Measurements from ENCODE around the gene COL15A1.

The COL15A1 gene

DNA sequence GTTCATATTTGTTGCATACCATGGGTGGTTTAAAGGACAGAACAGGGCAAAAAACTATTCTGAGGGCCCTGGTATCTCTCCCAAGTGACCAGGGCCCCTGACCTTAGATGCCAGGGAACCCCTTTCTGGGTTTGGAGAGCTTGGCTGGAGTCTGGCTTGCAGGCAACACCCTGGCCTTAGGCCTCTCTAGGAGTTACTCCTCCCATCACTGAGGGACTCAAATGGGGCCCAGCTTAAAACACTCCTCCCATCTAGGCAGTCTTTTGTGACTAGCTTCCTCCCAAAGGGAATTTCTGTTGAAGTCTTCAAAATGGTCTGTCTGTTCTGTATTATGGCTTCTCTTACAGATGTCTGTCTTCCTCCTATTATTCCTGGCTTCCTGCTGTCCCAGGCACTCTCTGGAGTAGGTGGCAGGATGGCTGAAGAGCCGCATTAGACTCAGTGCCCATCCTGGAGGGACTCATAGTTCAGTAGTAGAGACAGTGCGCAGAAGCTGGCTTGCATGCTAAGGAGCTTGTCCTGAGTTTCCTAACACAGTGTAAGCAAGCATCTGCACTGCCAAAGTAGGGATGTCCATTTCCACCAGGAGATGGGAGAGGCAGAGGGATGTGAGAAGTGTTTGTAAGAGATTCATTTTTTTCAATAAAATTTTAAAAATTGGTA, 10.0 kb downstream of the COL15A1 start:
- Histone ChIP-seq H3K4me3 (ENCODE audit: low read depth, low read length) (no peak overlapping the region), H3K27me3 (ENCODE audit: control insufficient read depth, insufficient read depth, low read length) (no peaks in the 10 kb centered on the region), H3K9ac (ENCODE audit: low read depth, low read length) (no peak overlapping the region), H3K4me1 (ENCODE audit: control insufficient read depth, insufficient read depth, low read length) (no peaks in the 10 kb centered on the region), H3K36me3 (ENCODE audit: control insufficient read depth, insufficient read depth, low read length) (no peaks in the 10 kb centered on the region), H3K9me3 (ENCODE audit: control insufficient read depth, insufficient read depth, low read length) (no peaks in the 10 kb centered on the region)

DNA sequence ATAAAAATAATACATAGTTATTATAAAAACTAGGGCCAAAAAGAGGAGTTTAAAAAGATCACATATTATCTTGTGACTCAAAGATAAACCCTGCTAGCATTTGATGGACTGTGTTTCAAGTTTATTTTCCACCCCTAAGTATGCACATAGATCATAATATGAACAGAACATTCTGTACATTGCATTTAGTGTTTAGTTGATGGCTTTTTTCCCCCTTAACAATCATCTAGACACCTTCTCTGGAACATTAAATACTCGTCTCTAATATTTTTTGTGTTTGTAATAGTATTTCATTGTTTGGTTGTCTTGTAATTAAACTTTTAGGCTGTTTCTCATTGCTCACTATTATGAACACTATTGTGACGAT, 10.5 kb downstream of the COL15A1 start:
- H3K4me3 ChIP-seq (ENCODE audit: low read depth, low read length), result no peak overlapping the region
- H3K9me3 ChIP-seq (ENCODE audit: control insufficient read depth, insufficient read depth, low read length), result no peaks in the 10 kb centered on the region
- H3K27me3 ChIP-seq (ENCODE audit: control insufficient read depth, insufficient read depth, low read length), result no peaks in the 10 kb centered on the region
- H3K36me3 ChIP-seq (ENCODE audit: control insufficient read depth, insufficient read depth, low read length), result no peaks in the 10 kb centered on the region
- no peaks in the 10 kb centered on the region for H3K4me1 ChIP-seq (ENCODE audit: control insufficient read depth, insufficient read depth, low read length)
- no peak overlapping the region for H3K9ac ChIP-seq (ENCODE audit: low read depth, low read length)

DNA sequence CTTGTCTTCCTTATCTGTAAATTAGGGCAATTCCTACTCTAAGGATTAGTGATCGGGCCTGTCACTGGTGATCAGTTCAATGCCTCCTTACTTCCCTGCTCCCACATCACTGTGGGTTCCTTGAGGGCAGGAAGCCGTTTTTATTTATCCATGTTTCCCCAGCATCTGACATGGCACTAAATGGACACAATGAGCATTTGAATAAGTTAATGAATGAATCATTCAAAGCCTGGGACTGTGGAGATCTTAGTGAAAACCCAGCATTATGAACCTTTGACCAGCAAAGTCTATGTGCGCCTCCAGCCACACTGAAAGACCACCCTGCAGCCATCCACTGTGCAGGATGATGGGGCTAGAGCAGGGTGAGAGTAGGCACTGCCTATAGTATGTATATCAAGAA, 11.6 kb downstream of the COL15A1 start:
- Histone ChIP-seq H3K4me3 (ENCODE audit: low read depth, low read length) (no peak overlapping the region), H3K4me1 (ENCODE audit: control insufficient read depth, insufficient read depth, low read length) (no peaks in the 10 kb centered on the region), H3K9me3 (ENCODE audit: control insufficient read depth, insufficient read depth, low read length) (no peaks in the 10 kb centered on the region), H3K9ac (ENCODE audit: low read depth, low read length) (no peak overlapping the region), H3K36me3 (ENCODE audit: control insufficient read depth, insufficient read depth, low read length) (no peaks in the 10 kb centered on the region), H3K27me3 (ENCODE audit: control insufficient read depth, insufficient read depth, low read length) (no peaks in the 10 kb centered on the region)

DNA sequence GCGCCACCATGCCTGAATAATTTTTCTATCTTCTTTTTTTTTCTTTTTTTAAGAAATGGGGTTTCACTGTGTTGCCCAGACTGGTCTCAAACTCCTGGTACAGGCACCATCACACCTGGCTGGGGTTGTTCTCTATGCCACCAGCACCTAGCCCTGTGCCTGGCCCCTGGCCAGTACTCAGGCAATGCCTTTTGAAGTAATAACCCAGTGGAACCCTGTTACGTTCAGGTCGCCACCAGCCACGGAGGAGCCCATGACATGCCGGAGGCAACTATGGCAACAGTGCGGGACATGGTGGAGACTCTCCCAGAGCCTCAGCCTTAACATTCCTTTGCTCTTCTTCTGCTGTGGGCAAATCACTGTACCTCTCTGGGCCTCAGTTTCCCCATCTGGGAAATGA, 14.1 kb downstream of the COL15A1 start:
- H3K9ac ChIP-seq (ENCODE audit: low read depth, low read length), result no peak overlapping the region
- no peak overlapping the region for H3K4me3 ChIP-seq (ENCODE audit: low read depth, low read length)
- no peaks in the 10 kb centered on the region for H3K36me3 ChIP-seq (ENCODE audit: control insufficient read depth, insufficient read depth, low read length)
- H3K4me1 ChIP-seq (ENCODE audit: control insufficient read depth, insufficient read depth, low read length), result no peaks in the 10 kb centered on the region
- no peaks in the 10 kb centered on the region for H3K27me3 ChIP-seq (ENCODE audit: control insufficient read depth, insufficient read depth, low read length)
- no peaks in the 10 kb centered on the region for H3K9me3 ChIP-seq (ENCODE audit: control insufficient read depth, insufficient read depth, low read length)

DNA sequence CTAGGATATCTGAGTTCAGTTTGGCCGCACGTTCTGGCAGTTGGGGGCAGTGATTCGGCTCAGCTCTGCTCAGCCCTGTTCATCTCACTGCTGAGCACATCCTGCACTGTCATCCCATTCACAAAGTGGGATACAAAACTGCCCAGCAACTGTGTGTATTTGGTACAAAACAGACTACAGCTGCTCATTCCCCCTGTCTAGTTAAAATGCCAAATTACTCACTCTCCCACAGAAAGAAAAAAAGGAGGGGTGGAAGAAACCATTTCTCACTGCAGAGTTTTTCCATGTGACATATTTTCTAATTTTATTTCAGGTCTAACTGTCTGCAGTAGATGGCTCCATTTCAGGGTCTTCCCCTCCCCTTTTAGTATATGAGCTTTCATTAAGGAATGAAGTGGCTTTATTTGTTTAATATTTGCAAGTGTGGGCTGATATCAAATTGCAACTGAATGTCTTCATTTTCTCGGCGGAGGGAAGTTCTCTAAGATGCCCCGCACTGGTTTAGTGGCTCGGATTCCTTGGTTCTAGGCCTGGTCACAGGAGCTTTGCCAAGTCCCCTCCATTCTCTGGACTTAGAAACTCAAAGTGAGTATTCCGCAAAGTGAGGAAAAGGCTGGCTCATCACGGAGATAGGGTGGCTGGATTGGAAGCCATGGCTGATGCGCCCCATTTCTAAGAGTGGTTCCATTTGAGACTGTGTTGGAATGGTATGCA, 14.7 kb downstream of the COL15A1 start:
- Histone ChIP-seq H3K9me3 (ENCODE audit: control insufficient read depth, insufficient read depth, low read length) (no peaks in the 10 kb centered on the region), H3K27me3 (ENCODE audit: control insufficient read depth, insufficient read depth, low read length) (no peaks in the 10 kb centered on the region), H3K4me1 (ENCODE audit: control insufficient read depth, insufficient read depth, low read length) (no peaks in the 10 kb centered on the region), H3K9ac (ENCODE audit: low read depth, low read length) (no peak overlapping the region), H3K4me3 (ENCODE audit: low read depth, low read length) (no peak overlapping the region), H3K36me3 (ENCODE audit: control insufficient read depth, insufficient read depth, low read length) (no peaks in the 10 kb centered on the region)

DNA sequence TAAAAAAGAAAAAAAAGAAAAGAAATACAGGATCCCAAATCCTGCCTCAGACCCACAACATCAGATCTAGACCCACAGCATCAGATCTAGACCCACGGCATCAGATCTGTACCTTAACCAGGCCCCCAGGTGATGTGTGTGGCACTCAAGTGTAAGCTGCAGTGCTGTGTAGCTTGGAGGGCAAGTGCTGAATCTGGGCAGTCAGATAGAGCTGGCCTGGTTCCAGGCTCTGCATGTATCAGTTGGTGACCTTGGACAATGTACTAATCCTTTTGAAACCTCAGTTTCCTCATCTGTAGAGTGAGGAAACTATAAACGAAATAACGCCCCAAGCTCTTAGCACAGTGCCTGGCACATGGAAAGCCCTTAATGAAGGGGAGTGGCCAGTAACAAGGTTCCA, 16.7 kb downstream of the COL15A1 start:
- Histone ChIP-seq H3K36me3 (ENCODE audit: control insufficient read depth, insufficient read depth, low read length) (no peaks in the 10 kb centered on the region), H3K27me3 (ENCODE audit: control insufficient read depth, insufficient read depth, low read length) (no peaks in the 10 kb centered on the region), H3K4me1 (ENCODE audit: control insufficient read depth, insufficient read depth, low read length) (no peaks in the 10 kb centered on the region), H3K4me3 (ENCODE audit: low read depth, low read length) (no peak overlapping the region), H3K9ac (ENCODE audit: low read depth, low read length) (no peak overlapping the region), H3K9me3 (ENCODE audit: control insufficient read depth, insufficient read depth, low read length) (no peaks in the 10 kb centered on the region)

DNA sequence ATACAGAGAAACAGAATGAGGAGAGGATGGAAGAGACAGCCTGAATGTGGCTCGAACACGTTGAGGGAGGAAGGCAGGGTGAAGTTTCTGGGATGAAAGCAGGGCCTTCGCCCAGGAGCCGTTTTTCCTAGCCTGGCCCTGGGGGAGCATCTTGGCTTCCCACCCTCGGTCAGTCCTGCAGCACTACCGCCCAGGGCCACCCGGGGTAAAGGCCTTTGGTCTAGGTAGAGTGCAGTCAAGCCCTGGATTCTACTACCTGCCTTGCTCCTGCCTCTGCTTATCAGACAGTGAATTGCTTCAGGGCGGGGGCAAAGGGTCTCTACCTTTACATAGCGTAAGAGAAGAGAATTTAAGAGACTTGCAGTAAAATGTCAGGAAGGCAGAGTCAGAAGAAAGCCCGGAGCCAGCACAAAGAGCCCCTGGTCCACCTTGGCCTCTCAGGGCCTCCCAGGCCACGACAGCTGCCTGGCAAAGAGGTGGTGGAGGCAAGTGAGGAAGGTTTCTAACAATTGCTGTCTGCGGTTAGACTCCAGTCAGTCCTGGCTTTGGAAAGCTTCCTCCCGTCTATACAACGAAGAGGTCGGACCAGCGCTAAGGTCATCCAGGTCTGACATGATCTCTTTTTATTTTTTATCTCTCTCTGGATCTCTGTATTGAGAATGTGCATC, 17.9 kb downstream of the COL15A1 start:
- no peaks in the 10 kb centered on the region for H3K4me1 ChIP-seq (ENCODE audit: control insufficient read depth, insufficient read depth, low read length)
- no peak overlapping the region for H3K9ac ChIP-seq (ENCODE audit: low read depth, low read length)

DNA sequence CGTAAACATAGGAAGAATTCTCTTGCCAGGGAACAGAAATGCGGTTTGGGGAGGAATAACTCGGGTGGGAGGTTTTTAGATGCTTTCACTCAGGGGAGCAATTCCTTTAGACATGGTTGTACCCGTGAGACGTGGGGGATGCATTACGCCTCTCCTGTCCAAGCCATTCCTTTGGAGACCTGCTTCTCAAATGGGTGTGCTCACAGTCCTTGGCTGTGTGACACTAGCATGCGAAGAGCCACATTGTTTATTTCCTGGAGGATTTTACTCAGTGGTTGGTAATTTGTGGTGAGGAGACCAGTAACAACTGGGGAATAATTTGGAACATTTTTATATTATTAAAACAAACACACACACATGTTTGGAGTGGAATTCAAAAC, 18.5 kb downstream of the COL15A1 start:
- H3K4me3 ChIP-seq (ENCODE audit: low read depth, low read length), result no peak overlapping the region
- no peaks in the 10 kb centered on the region for H3K4me1 ChIP-seq (ENCODE audit: control insufficient read depth, insufficient read depth, low read length)
- H3K9me3 ChIP-seq (ENCODE audit: control insufficient read depth, insufficient read depth, low read length), result no peaks in the 10 kb centered on the region
- H3K27me3 ChIP-seq (ENCODE audit: control insufficient read depth, insufficient read depth, low read length), result no peaks in the 10 kb centered on the region
- H3K9ac ChIP-seq (ENCODE audit: low read depth, low read length), result no peak overlapping the region
- H3K36me3 ChIP-seq (ENCODE audit: control insufficient read depth, insufficient read depth, low read length), result no peaks in the 10 kb centered on the region

More for the DNA sequence above, 17.9 kb downstream of the COL15A1 start:
- H3K4me3 ChIP-seq (ENCODE audit: low read depth, low read length), result no peak overlapping the region
- H3K27me3 ChIP-seq (ENCODE audit: control insufficient read depth, insufficient read depth, low read length), result no peaks in the 10 kb centered on the region
- H3K9me3 ChIP-seq (ENCODE audit: control insufficient read depth, insufficient read depth, low read length), result no peaks in the 10 kb centered on the region
- H3K36me3 ChIP-seq (ENCODE audit: control insufficient read depth, insufficient read depth, low read length), result no peaks in the 10 kb centered on the region

DNA sequence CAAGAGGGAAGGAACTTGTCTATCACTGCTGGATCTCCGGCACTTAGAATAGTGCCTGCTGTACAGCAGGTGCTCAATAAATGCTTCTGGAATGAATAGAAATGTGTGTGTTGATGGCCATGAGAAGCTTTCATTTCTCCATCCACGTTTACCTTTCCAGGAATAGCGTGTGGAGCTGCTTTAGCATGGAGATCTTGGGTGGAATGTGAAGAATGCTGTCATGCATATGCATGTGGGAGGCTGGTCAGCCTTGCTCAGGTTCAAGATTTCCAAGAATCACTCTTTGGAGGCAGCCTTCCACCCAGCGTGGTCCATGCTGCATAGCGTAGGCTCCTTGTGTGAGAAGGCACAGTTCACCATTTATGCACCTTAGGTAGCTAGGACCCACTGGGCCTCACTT, 19.2 kb downstream of the COL15A1 start:
- Histone ChIP-seq H3K4me3 (ENCODE audit: low read depth, low read length) (no peak overlapping the region), H3K9ac (ENCODE audit: low read depth, low read length) (no peak overlapping the region), H3K36me3 (ENCODE audit: control insufficient read depth, insufficient read depth, low read length) (no peaks in the 10 kb centered on the region), H3K9me3 (ENCODE audit: control insufficient read depth, insufficient read depth, low read length) (no peaks in the 10 kb centered on the region), H3K4me1 (ENCODE audit: control insufficient read depth, insufficient read depth, low read length) (no peaks in the 10 kb centered on the region), H3K27me3 (ENCODE audit: control insufficient read depth, insufficient read depth, low read length) (no peaks in the 10 kb centered on the region)

DNA sequence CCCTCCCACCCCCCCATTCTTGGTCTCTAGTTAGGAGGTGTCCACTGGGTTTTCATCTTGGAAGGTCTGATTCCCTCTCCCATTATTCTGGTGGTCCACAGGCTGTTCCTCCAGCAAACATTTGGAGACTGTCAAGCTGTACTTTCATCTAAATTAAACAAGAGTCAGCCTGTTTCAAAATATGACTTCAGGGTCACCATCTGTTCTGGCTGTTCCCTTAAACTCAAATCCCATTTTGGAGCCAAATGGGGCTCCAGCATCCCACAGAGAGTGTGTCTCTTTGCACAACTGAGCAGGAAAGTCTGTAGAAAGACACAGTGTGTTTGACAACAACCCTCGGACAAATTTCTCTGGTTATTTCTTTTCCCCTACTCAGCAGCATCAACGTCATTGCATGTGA, 20.5 kb downstream of the COL15A1 start:
- no peak overlapping the region for H3K9ac ChIP-seq (ENCODE audit: low read depth, low read length)
- H3K36me3 ChIP-seq (ENCODE audit: control insufficient read depth, insufficient read depth, low read length), result no peaks in the 10 kb centered on the region
- H3K27me3 ChIP-seq (ENCODE audit: control insufficient read depth, insufficient read depth, low read length), result no peaks in the 10 kb centered on the region
- H3K4me3 ChIP-seq (ENCODE audit: low read depth, low read length), result no peak overlapping the region
- no peaks in the 10 kb centered on the region for H3K4me1 ChIP-seq (ENCODE audit: control insufficient read depth, insufficient read depth, low read length)
- no peaks in the 10 kb centered on the region for H3K9me3 ChIP-seq (ENCODE audit: control insufficient read depth, insufficient read depth, low read length)

DNA sequence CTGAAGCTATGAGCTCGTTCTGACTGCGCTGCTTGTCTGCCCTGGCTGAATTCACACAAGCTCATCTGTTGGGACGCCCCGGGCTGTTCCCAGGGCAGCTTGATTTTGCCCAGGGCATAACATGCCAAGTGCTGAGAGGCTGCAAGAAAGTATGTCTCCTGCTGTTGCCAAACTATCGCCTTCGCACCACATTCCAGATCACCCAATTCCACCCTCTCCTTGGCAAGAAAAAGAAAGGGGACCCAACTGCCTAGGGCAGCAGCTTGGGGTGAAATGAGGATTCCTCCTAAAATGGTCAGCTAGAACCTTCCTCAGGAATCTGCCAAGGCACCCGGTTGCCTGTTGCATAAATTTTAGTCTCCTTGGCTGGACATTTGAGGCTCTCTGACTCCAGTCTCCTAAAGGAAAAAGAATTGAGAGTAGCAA, 21.2 kb downstream of the COL15A1 start:
- no peak overlapping the region for H3K4me3 ChIP-seq (ENCODE audit: low read depth, low read length)
- H3K9me3 ChIP-seq (ENCODE audit: control insufficient read depth, insufficient read depth, low read length), result no peaks in the 10 kb centered on the region
- H3K9ac ChIP-seq (ENCODE audit: low read depth, low read length), result no peak overlapping the region
- H3K4me1 ChIP-seq (ENCODE audit: control insufficient read depth, insufficient read depth, low read length), result no peaks in the 10 kb centered on the region
- no peaks in the 10 kb centered on the region for H3K27me3 ChIP-seq (ENCODE audit: control insufficient read depth, insufficient read depth, low read length)
- no peaks in the 10 kb centered on the region for H3K36me3 ChIP-seq (ENCODE audit: control insufficient read depth, insufficient read depth, low read length)

DNA sequence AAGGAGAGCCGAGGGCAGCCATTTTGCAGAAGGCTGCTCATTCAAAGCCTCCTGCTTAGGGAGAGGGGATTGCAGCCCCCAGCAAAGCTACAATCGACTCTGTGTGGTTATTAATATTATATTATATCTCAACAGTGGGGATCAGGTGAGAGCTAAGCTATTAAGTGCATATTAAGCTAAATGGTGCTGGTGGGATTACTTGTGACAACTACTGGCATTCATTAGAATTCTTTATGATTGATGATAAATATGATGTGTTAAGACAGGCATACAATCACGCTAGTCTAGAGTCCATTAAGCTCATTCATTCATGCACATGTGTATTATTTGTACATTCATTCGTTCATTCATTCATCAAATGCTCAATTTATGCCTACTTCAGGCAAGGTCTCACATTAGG, 23.0 kb downstream of the COL15A1 start:
- H3K4me3 ChIP-seq (ENCODE audit: low read depth, low read length), result no peak overlapping the region
- H3K27me3 ChIP-seq (ENCODE audit: control insufficient read depth, insufficient read depth, low read length), result no peaks in the 10 kb centered on the region
- H3K36me3 ChIP-seq (ENCODE audit: control insufficient read depth, insufficient read depth, low read length), result no peaks in the 10 kb centered on the region
- no peaks in the 10 kb centered on the region for H3K9me3 ChIP-seq (ENCODE audit: control insufficient read depth, insufficient read depth, low read length)
- H3K4me1 ChIP-seq (ENCODE audit: control insufficient read depth, insufficient read depth, low read length), result peaks cover 3% of the 10 kb centered on the region
- no peak overlapping the region for H3K9ac ChIP-seq (ENCODE audit: low read depth, low read length)
